ENCODE results near the gene VASH1.

- TF ChIP-seq CTCF (conservative IDR thresholded peaks at IDR 0.05; ENCODE audit: low read length) (no peak), EZH2phosphoT487 (IDR thresholded peaks at IDR 0.05; ENCODE audit: borderline replicate concordance) (no peak)
Measured at GRCh38 chr14:76792422-76792821, 31.2 kb downstream of the VASH1 start.
